Astrocyte of the cerebellum (primary cell): ENCODE data around the gene WWOX.

ENCODE experiments used
- DNase-seq: peaks from one replicate; pipeline ENCODE4 v3.0.0-alpha.2; 2011; ENCODE audit warnings: low read depth
- H3K4me3 ChIP-seq: 2 replicates; pipeline ENCODE4 v1.5.1; 2011; ENCODE audit warnings: mild to moderate bottlenecking, low read depth, low read length, moderate library complexity
- in situ Hi-C: cut with HindIII; loops from 2 replicates; pipeline ENCODE4 v1.10.0; 2017; ENCODE audit warnings: low sequenced_read_pairs
- TF ChIP-seq, protein P1 (sequence below): IDR thresholded peaks from 2 replicates; pipeline ENCODE4 v1.5.1; 2012; ENCODE audit warnings: low read length, low read depth, moderate library complexity, mild to moderate bottlenecking; ENCODE audit errors: missing control alignments

WWOX gene

DNA sequence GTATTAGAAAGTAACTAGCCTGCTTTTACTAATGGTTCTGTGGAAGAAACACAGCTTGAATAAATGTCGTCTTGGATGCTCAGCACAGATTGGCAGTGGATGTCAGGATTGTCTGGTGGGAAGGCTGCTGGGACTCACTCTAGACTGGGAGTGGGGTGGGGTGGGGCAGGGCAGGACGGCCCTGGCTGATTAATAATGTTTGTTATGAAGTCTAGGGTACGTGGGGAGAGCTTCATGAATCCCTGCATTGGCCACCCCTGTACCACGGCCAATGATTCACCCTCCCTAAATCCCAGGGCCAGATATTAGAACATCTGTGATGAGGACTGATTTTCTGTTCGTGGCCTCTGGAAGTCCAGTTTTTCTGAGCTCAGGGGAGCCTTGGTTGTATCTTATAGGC is 421.0 kb downstream of the WWOX start:
- DNase-seq: no peak
- TF ChIP-seq, protein P1, sequence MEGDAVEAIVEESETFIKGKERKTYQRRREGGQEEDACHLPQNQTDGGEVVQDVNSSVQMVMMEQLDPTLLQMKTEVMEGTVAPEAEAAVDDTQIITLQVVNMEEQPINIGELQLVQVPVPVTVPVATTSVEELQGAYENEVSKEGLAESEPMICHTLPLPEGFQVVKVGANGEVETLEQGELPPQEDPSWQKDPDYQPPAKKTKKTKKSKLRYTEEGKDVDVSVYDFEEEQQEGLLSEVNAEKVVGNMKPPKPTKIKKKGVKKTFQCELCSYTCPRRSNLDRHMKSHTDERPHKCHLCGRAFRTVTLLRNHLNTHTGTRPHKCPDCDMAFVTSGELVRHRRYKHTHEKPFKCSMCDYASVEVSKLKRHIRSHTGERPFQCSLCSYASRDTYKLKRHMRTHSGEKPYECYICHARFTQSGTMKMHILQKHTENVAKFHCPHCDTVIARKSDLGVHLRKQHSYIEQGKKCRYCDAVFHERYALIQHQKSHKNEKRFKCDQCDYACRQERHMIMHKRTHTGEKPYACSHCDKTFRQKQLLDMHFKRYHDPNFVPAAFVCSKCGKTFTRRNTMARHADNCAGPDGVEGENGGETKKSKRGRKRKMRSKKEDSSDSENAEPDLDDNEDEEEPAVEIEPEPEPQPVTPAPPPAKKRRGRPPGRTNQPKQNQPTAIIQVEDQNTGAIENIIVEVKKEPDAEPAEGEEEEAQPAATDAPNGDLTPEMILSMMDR: no peak
- no peak overlapping the region for H3K4me3 ChIP-seq
- in situ Hi-C loops: no loop called here

DNA sequence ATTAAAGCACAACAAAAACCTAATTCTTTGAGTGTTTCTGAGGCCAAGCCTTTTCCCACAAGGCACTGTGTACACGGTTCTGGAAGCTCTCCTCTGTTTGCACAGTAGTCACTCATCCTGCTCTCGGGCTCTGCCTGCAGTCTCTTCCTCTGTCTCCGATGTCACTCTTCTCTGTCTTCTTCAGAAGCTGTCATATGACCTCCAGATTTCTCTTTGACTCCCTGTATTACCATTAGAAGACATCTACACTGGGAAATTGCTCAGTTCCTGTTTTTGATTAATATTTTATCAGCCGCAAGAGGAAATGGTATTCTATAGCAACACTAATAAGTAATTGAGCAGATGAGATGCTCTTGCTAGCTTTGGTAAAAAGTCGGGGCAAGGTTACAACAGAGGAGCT is 422.9 kb downstream of the WWOX start:
- in situ Hi-C loops: no loop called here
- TF ChIP-seq, protein P1: no peak
- no peak overlapping the region for H3K4me3 ChIP-seq
- DNase-seq: no peak

DNA sequence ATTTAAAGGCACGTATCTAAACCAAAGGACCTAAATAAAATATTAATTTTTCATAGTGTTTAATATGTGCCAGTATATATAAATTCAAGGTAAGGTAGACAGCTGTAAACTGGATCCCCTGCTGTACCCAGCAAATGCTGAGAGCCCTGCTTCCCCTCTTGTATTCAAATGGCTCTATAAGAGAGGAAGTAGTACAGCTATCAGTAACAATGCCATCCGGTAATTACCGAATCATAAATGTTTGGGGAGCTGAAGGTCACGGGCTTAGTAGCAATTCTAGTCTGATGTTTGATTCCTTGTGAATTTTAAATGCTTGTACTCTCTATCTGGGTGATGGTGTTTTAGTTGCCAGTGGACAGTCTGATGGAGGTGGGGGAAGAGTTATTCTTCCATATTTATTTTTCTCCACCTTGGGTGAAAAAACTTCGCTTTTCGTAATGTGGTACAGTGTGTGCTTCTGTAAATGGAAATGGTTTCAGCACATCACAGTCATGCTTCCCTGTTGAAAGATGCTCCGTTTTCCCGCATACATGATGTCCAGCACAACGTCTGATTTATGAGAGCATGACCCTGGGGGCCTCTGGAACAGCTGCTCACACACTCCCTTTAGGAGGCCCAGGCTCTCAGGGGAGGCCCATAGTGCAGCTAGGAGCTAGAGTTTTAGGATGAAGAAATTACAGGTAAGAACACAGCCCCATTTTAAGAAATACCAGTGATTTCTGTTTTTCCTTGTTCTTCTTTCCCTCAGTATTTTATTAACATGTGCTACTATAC is 423.9 kb downstream of the WWOX start:
- no peak for DNase-seq
- TF ChIP-seq, protein P1: no peak
- in situ Hi-C loops: no loop called here

DNA sequence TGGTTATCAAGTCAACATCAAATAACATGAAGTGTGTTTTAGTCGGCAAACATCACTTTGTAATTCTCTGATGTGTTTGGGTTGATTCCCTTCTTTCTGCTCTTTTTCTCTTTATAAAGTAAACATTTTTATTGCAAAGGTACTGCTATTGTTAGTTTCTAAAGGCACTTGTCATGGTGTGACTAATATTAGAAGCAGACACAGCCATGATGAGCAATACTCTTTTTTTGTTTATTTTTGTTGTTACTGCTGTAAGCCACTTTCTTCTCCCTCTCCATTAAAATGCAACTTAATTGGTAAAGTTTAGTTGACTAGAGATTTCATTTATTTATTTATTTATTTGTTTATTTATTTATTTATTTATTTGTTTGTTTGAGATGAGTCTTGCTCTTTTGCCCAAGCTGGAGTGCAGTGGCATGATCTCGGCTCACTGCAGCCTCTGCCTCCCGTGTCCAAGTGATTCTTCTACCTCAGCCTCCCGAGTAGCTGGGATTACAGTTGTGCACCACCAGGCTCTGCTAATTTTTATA is 424.7 kb downstream of the WWOX start:
- in situ Hi-C loops: no loop called here
- no peak for DNase-seq
- TF ChIP-seq, protein P1: no peak
- H3K4me3 ChIP-seq: no peak overlapping the region

More for the DNA sequence above, 423.9 kb downstream of the WWOX start:
- H3K4me3 ChIP-seq: no peak overlapping the region

DNA sequence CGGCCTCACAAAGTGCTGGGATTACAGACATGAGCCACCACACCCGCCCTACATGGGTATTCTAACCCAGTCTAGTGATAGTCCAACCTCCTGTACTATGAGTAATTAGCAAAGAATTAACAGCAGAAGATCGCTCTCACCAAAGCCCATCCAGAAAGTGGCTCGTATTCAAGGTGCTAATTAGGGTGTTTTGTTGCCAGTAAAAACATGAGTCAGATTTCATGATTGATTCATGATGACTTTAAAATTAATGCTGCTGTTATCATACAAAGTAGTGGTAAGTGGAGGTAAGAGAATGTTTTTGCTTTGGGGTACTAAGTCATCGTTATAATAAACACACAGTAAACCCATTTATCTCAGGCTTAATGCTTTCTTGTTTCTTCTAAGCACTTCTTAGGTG is 428.8 kb downstream of the WWOX start:
- in situ Hi-C loops: no loop called here
- TF ChIP-seq, protein P1: no peak
- no peak overlapping the region for H3K4me3 ChIP-seq

DNA sequence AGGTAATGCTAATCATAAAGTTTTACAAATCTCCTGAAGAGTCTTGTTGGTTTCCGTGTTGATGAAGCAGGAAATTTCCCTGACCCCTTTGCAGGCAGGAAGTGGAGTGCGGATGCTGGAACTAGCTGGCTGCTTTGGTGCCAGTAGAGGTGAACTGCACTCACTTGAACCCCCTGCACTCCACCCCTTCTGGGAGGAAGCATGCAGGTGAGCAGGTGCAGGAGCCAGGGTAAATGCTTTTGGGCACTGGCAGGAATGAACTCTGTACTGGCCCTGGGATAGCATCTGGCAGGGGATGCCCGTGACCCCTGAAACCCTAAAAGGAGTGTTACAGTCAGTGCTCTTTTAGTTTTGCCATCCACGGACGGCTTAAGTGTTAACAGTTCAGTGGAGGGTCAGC is 430.4 kb downstream of the WWOX start:
- H3K4me3 ChIP-seq: no peak overlapping the region
- in situ Hi-C loops: no loop called here
- TF ChIP-seq, protein P1: no peak
- no peak for DNase-seq

More for the DNA sequence above, 428.8 kb downstream of the WWOX start:
- DNase-seq: no peak
